ENCODE measurements around the gene BEGAIN. TPM values are rescaled to one million over a fixed set of nuclear protein-coding genes. Genes with fewer than 3 reads are reported as not detected.

Gene BEGAIN
- total and polyA plus RNA-seq, 2 donors from 2014 or later: 0.52 to 1.4 TPM

DNA sequence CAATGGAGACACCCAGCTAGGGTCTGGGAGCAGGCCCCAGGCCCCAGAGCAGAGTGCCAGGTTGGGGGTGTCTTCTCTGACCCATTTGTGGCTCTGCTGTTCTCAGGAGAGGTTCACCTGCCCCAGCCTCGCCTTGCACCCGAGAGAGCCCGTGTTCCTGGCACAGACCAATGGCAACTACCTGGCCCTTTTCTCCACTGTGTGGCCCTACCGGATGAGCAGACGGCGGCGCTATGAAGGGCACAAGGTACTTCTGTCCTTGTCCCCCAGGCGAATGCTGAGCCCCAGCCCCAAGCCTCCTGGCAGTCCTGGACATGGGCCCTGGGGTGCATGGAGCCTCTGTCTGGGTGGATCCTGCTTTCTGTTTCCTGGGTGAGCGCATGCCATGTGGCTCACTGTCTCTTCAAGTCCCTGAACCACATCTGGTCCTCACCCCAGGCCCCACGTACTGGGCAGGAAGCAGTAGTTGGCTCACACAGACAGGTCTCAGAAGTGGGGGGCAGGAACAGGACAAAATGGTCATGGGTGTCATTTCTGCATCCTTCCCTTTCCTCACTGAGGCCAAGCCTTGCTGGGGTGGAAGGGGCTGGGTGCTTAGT is 58.2 kb downstream of the BEGAIN start:
- H3K9me3 ChIP-seq (ENCODE audit: control insufficient read depth in 2 of 3, insufficient read depth in 1 of 3, low read length in 3 of 3): peaks cover 0 to 2% (median 0%) of the 10 kb centered on the region in 3 donors
- no peak for TF ChIP-seq CTCF (IDR thresholded peaks at IDR 0.05; ENCODE audit: borderline replicate concordance, extremely low read depth, insufficient read depth)
- H3K27me3 ChIP-seq (ENCODE audit: control insufficient read depth, insufficient read depth, low read length): no peaks in the 10 kb centered on the region
- H3K27ac ChIP-seq (ENCODE audit: low read depth in 2 of 2, low read length in 2 of 2): no peak overlapping the region
- H3K4me1 ChIP-seq (ENCODE audit: control insufficient read depth in 2 of 3, insufficient read depth in 2 of 3, low read depth in 1 of 3, low read length in 3 of 3): peaks cover 0 to 6% (median 0%) of the 10 kb centered on the region in 3 donors
- no peak overlapping the region for H3K9ac ChIP-seq (ENCODE audit: low read length in 3 of 3)
- no peak overlapping the region for H3K4me3 ChIP-seq (ENCODE audit: low read length in 3 of 3)
- FAIRE-seq (no peak), DNase-seq (peak in 1 of 5 donors; percentile 55)
- intact Hi-C loops (cut with DNase I): no loop called here
- H3K36me3 ChIP-seq (ENCODE audit: control insufficient read depth in 2 of 3, insufficient read depth in 3 of 3, low read length in 3 of 3): peaks cover 5 to 12% (median 10%) of the 10 kb centered on the region in 3 donors

DNA sequence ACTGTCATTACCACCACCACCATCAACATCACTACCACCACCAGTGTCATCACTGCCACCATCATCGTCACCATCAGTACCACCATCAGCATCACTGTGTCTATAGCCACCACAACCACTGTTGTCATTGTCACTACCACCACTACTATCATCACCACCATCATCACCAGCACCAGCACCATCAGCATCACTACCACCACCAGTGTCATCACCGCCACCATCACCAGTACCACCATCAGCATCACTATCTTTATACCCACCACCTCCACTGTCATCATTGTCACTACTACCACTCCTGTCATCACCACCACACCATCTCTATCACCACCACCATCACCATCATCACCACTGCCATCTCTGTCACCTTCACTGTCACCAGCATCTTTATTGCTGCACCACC is 60.6 kb downstream of the BEGAIN start:
- H3K27me3 ChIP-seq (ENCODE audit: control insufficient read depth, insufficient read depth, low read length): no peaks in the 10 kb centered on the region
- no peak for TF ChIP-seq CTCF (IDR thresholded peaks at IDR 0.05; ENCODE audit: borderline replicate concordance, extremely low read depth, insufficient read depth)
- H3K4me1 ChIP-seq (ENCODE audit: control insufficient read depth in 2 of 3, insufficient read depth in 2 of 3, low read depth in 1 of 3, low read length in 3 of 3): no peaks in the 10 kb centered on the region
- no peak for FAIRE-seq
- peaks cover 0 to 2% (median 0%) of the 10 kb centered on the region in 3 donors for H3K9me3 ChIP-seq (ENCODE audit: control insufficient read depth in 2 of 3, insufficient read depth in 1 of 3, low read length in 3 of 3)
- peaks cover 5 to 12% (median 10%) of the 10 kb centered on the region in 3 donors for H3K36me3 ChIP-seq (ENCODE audit: control insufficient read depth in 2 of 3, insufficient read depth in 3 of 3, low read length in 3 of 3)
- no peak overlapping the region for H3K9ac ChIP-seq (ENCODE audit: low read length in 3 of 3)
- no peak overlapping the region for H3K27ac ChIP-seq (ENCODE audit: low read depth in 2 of 2, low read length in 2 of 2)
- no peak overlapping the region for H3K4me3 ChIP-seq (ENCODE audit: low read length in 3 of 3)
- intact Hi-C loops (cut with DNase I): no loop called here
- DNase-seq: peak in 1 of 5 donors; percentile 60

- no peak for FAIRE-seq
- Histone ChIP-seq H3K4me1 (ENCODE audit: control insufficient read depth in 2 of 3, insufficient read depth in 2 of 3, low read depth in 1 of 3, low read length in 3 of 3) (no peaks in the 10 kb centered on the region), H3K9ac (ENCODE audit: low read length in 3 of 3) (no peak overlapping the region), H3K27ac (ENCODE audit: low read depth in 2 of 2, low read length in 2 of 2) (no peak overlapping the region), H3K9me3 (ENCODE audit: control insufficient read depth in 2 of 3, insufficient read depth in 1 of 3, low read length in 3 of 3) (peaks cover 0 to 2% (median 0%) of the 10 kb centered on the region in 3 donors), H3K4me3 (ENCODE audit: low read length in 3 of 3) (no peak overlapping the region), H3K36me3 (ENCODE audit: control insufficient read depth in 2 of 3, insufficient read depth in 3 of 3, low read length in 3 of 3) (peaks cover 5 to 12% (median 10%) of the 10 kb centered on the region in 3 donors), H3K27me3 (ENCODE audit: control insufficient read depth, insufficient read depth, low read length) (no peaks in the 10 kb centered on the region)
- intact Hi-C loops (cut with DNase I): no loop called here
- peak in 1 of 5 donors; percentile 21 for DNase-seq
- no peak for TF ChIP-seq CTCF (IDR thresholded peaks at IDR 0.05; ENCODE audit: borderline replicate concordance, extremely low read depth, insufficient read depth)
Measured at GRCh38 chr14:100526057-100526456, 61.2 kb downstream of the BEGAIN start.

All from kidney (tissue), 14 donors.